Trophoblast cell (in vitro differentiated cells and primary cell): ENCODE data around the gene RSBN1L.
"Not testable (repeated sequence)": the region's sequence is repeated elsewhere in the genome, so short reads cannot be mapped to it uniquely, and the experiment has no call there.

Source experiments
- DNase-seq, 2 donors: peaks; one replicate each; pipeline ENCODE4 v3.0.0-alpha.2; 2016
- H2AFZ ChIP-seq: 2 replicates; pipeline ENCODE4 v1.6.1; 2013; ENCODE audit warnings: low read length, moderate library complexity, mild to moderate bottlenecking; ENCODE audit not compliant: insufficient read depth, poor library complexity
- H2AK5ac ChIP-seq: 2 replicates; pipeline ENCODE4 v1.6.1; 2013; ENCODE audit warnings: mild to moderate bottlenecking, low read length
- H2BK120ac ChIP-seq: 2 replicates; pipeline ENCODE4 v1.6.1; 2013; ENCODE audit warnings: low read length, mild to moderate bottlenecking, moderate library complexity; ENCODE audit not compliant: insufficient read depth, poor library complexity
- H2BK12ac ChIP-seq: 2 replicates; pipeline ENCODE4 v1.6.1; 2013; ENCODE audit warnings: mild to moderate bottlenecking, low read length, moderate library complexity
- H2BK5ac ChIP-seq: 2 replicates; pipeline ENCODE4 v1.6.1; 2013; ENCODE audit warnings: low read length, low read depth, moderate library complexity, mild to moderate bottlenecking; ENCODE audit not compliant: poor library complexity
- H3K14ac ChIP-seq: 2 replicates; pipeline ENCODE4 v1.6.1; 2013; ENCODE audit warnings: mild to moderate bottlenecking, low read length
- H3K18ac ChIP-seq: 2 replicates; pipeline ENCODE4 v1.6.1; 2013; ENCODE audit warnings: mild to moderate bottlenecking, low read length
- H3K23ac ChIP-seq: 2 replicates; pipeline ENCODE4 v1.6.1; 2013; ENCODE audit warnings: low read length
- H3K27ac ChIP-seq: 2 replicates; pipeline ENCODE4 v1.5.1; 2013; ENCODE audit warnings: low read depth, mild to moderate bottlenecking, inconsistent platforms, low read length, moderate library complexity
- H3K27me3 ChIP-seq: 2 replicates; pipeline ENCODE4 v1.6.1; 2013; ENCODE audit warnings: inconsistent platforms, mild to moderate bottlenecking, low read length, moderate library complexity; ENCODE audit not compliant: insufficient read depth
- H3K36me3 ChIP-seq, 2 experiments: 1 replicate in 1 of 2; 2 replicates in 1 of 2; pipeline ENCODE4 v1.6.1; 2013; ENCODE audit warnings: low read length in 2 of 2, mild to moderate bottlenecking in 2 of 2, moderate library complexity in 1 of 2; ENCODE audit not compliant: insufficient read depth in 2 of 2, control insufficient read depth in 1 of 2
- H3K4ac ChIP-seq: 2 replicates; pipeline ENCODE4 v1.6.1; 2013; ENCODE audit warnings: low read depth, mild to moderate bottlenecking, low read length, moderate library complexity
- H3K4me1 ChIP-seq, 2 experiments: 1 replicate in 1 of 2; 2 replicates in 1 of 2; pipeline ENCODE4 v1.6.1; 2013; ENCODE audit warnings: low read length in 2 of 2, mild to moderate bottlenecking in 2 of 2, moderate library complexity in 1 of 2; ENCODE audit not compliant: insufficient read depth in 2 of 2, control insufficient read depth in 1 of 2
- H3K4me2 ChIP-seq: 2 replicates; pipeline ENCODE4 v1.6.1; 2013; ENCODE audit warnings: inconsistent platforms, mild to moderate bottlenecking, low read length, moderate library complexity
- H3K4me3 ChIP-seq: 2 replicates; pipeline ENCODE4 v1.5.1; 2013; ENCODE audit warnings: mild to moderate bottlenecking, low read depth, low read length, inconsistent platforms
- H3K79me1 ChIP-seq: one replicate; pipeline ENCODE4 v1.6.1; 2013; ENCODE audit warnings: low read length
- H3K79me2 ChIP-seq: 2 replicates; pipeline ENCODE4 v1.6.1; 2013; ENCODE audit warnings: low read length, mild to moderate bottlenecking; ENCODE audit not compliant: control insufficient read depth, insufficient read depth, poor library complexity
- H3K9ac ChIP-seq: 2 replicates; pipeline ENCODE4 v1.6.1; 2013; ENCODE audit warnings: mild to moderate bottlenecking, low read length
- H3K9me3 ChIP-seq: 2 replicates; pipeline ENCODE4 v1.6.1; 2013; ENCODE audit warnings: low read depth, mild to moderate bottlenecking, control low read depth, inconsistent platforms, low read length; ENCODE audit not compliant: insufficient read depth
- H4K12ac ChIP-seq: 2 replicates; pipeline ENCODE4 v1.6.1; 2013; ENCODE audit warnings: low read depth, mild to moderate bottlenecking, low read length, moderate library complexity
- H4K8ac ChIP-seq: 2 replicates; pipeline ENCODE4 v1.6.1; 2013; ENCODE audit warnings: low read depth, mild to moderate bottlenecking, low read length, moderate library complexity
- H4K91ac ChIP-seq: one replicate; pipeline ENCODE4 v1.6.1; 2013; ENCODE audit warnings: low read depth, mild to moderate bottlenecking, low read length, moderate library complexity
- WGBS: extraction: QIAGEN DNeasy Blood & Tissue Kit; methylation state at CpG from one replicate; pipeline ENCODE4 v1.1.7; 2013; ENCODE audit warnings: missing lambda C conversion rate; ENCODE audit not compliant: insufficient read length, insufficient coverage; ENCODE audit errors: extremely low coverage; 5-methylcytosine and 5-hydroxymethylcytosine counted together

RSBN1L gene

DNA sequence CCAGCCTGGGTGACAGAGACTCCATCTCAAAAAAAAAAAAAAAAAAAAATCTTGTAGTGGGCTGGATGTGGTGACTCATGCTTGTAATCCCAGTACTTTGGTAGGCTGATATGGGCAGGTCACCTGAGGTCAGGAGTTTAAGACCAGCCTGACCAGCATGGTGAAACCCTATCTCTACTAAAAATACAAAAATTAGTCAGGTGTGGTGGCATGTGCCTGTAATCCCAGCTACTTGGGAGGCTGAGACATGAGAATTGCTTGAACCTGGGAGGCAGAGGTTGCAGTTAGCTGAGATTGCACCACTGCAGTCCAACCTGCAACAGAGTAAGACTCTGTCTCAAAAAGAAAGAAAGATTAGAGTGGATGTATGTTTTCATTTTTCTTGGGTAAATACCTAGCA is 18.7 kb downstream of the RSBN1L start:
- H3K79me2 ChIP-seq, H3K9me3 ChIP-seq, H2AFZ ChIP-seq, H3K18ac ChIP-seq, H3K4me3 ChIP-seq, H3K23ac ChIP-seq, H3K9ac ChIP-seq, H2BK12ac ChIP-seq, H2BK120ac ChIP-seq, H3K79me1 ChIP-seq, H3K36me3 ChIP-seq, H2AK5ac ChIP-seq, H2BK5ac ChIP-seq, H4K8ac ChIP-seq, H4K91ac ChIP-seq, H3K4ac ChIP-seq, H4K12ac ChIP-seq, H3K14ac ChIP-seq, H3K27ac ChIP-seq, H3K27me3 ChIP-seq, H3K4me2 ChIP-seq, H3K4me1 ChIP-seq: not testable (repeated sequence)
- peak; percentile 87 to 89 for DNase-seq

DNA sequence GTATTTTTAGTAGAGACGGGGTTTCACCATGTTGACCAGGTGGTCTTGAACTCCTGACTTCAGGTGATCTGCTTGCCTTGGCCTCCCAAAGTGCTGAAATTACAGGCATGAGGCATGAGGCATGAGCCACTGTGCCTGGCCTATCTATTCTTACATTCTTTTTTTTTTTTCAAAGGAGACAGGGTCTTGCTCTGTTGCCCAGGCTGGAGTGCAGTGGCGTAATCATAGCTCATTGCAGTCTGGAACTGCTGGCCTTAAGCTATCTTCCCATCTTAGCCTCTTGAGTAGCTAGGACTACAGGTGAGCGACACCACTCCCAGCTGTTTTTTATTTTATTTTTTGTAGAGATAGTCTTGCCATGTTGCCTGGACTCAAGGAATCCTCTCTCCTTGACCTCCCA is 20.5 kb downstream of the RSBN1L start:
- Histone ChIP-seq H3K4me3 (no peak overlapping the region), H3K4ac (no peak overlapping the region), H3K4me1 (no peaks in the 10 kb centered on the region), H2BK120ac (no peak overlapping the region), H3K79me1 (no peaks in the 10 kb centered on the region), H3K23ac (no peak overlapping the region), H4K12ac (no peak overlapping the region), H3K36me3 (peaks cover 1 to 3% of the 10 kb centered on the region in 2 experiments), H3K18ac (peak overlapping the region; percentile 37), H4K91ac (no peak overlapping the region), H3K14ac (no peak overlapping the region), H2AK5ac (no peak overlapping the region), H3K27me3 (no peaks in the 10 kb centered on the region), H3K9me3 (no peaks in the 10 kb centered on the region), H3K27ac (no peak overlapping the region), H3K79me2 (peaks cover 5% of the 10 kb centered on the region), H3K4me2 (no peak overlapping the region), H2BK12ac (no peak overlapping the region), H4K8ac (no peak overlapping the region), H3K9ac (no peak overlapping the region), H2AFZ (no peak overlapping the region), H2BK5ac (no peak overlapping the region)
- WGBS: no CpG with 5 or more reads among the region's 3 CpGs
- peak; percentile 57 to 72 for DNase-seq

DNA sequence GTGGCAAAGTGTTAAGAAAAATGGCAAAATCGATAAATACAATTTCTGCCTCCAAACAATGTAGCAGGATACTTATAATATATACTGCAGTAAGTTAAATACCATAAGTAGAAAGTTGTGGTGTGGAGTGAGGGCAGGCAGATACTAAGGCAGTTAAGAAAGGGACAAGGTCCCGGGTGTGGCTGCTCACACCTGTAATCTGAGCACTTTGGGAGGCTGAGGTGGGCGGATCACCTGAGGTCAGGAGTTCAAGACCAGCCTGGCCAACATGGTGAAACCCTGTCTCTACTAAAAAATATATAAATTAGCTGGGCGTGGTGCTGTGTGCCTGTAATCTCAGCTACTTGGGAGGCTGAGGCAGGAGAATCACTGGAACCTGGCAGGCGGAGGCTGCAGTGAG is 21.3 kb downstream of the RSBN1L start:
- DNase-seq, H3K18ac ChIP-seq, H3K27me3 ChIP-seq, H2AFZ ChIP-seq, H3K9me3 ChIP-seq, H2BK120ac ChIP-seq, H3K4me3 ChIP-seq, H3K23ac ChIP-seq, H3K36me3 ChIP-seq, H4K91ac ChIP-seq, H3K4ac ChIP-seq, H3K79me2 ChIP-seq, H2AK5ac ChIP-seq, H2BK12ac ChIP-seq, H3K79me1 ChIP-seq, H3K14ac ChIP-seq, H2BK5ac ChIP-seq, H3K4me2 ChIP-seq, H3K27ac ChIP-seq, H3K9ac ChIP-seq, H3K4me1 ChIP-seq, H4K8ac ChIP-seq: not testable (repeated sequence)
- no CpG with 5 or more reads among the region's 5 CpGs for WGBS
- peak overlapping the region; percentile 44 for H4K12ac ChIP-seq

DNA sequence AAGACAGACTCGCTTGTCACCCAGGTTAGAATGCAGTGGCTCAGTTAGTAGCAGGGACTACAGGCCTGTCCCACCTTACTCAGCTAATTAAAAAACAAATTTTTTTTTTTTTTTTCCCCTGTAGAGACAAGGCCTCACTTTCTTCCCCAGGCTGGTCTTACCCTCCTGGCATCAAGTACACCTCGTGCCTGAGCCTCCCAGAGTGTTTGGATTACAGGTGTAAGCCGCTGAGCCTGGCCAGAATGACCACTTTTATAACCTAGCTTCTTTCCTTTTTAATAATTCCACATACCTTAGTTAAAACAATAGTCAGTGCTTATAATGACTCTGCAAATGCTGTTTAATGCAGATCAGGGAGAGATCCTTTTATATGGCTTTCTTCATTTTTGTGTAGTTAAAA is 31.3 kb downstream of the RSBN1L start:
- no peak overlapping the region for H4K12ac ChIP-seq
- H2AFZ ChIP-seq: no peak overlapping the region
- no peaks in the 10 kb centered on the region for H3K27me3 ChIP-seq
- H4K8ac ChIP-seq: no peak overlapping the region
- H3K27ac ChIP-seq: no peak overlapping the region
- H3K4me2 ChIP-seq: no peak overlapping the region
- H2BK12ac ChIP-seq: no peak overlapping the region
- peaks cover 4% of the 10 kb centered on the region for H3K79me2 ChIP-seq
- H3K9ac ChIP-seq: no peak overlapping the region
- no peak overlapping the region for H3K23ac ChIP-seq
- H3K4me1 ChIP-seq: peaks cover 2 to 3% of the 10 kb centered on the region in 2 experiments
- H3K36me3 ChIP-seq: no peaks in the 10 kb centered on the region
- H2BK120ac ChIP-seq: no peak overlapping the region
- H2BK5ac ChIP-seq: no peak overlapping the region
- no CpG with 5 or more reads among the region's 3 CpGs for WGBS
- no peaks in the 10 kb centered on the region for H3K9me3 ChIP-seq
- H2AK5ac ChIP-seq: no peak overlapping the region
- no peak overlapping the region for H3K14ac ChIP-seq
- no peaks in the 10 kb centered on the region for H3K79me1 ChIP-seq
- no peak overlapping the region for H3K4ac ChIP-seq
- no peak overlapping the region for H4K91ac ChIP-seq
- no peak overlapping the region for H3K4me3 ChIP-seq
- H3K18ac ChIP-seq: no peak overlapping the region
- DNase-seq: no peak
